GM12878 (cell line): Measurements from ENCODE around the gene FREY1.

ENCODE experiments used
- BACH1 ChIP-seq: fragments of 450-650 bp; IDR thresholded peaks from 2 replicates; pipeline ENCODE4 v1.6.1; 2017; ENCODE audit warnings: mild to moderate bottlenecking, borderline replicate concordance
- CEBPZ ChIP-seq: fragments of 150-350 bp; IDR thresholded peaks from 2 replicates; pipeline ENCODE4 v1.6.1; 2016; ENCODE audit warnings: low read depth, low read length
- CREM ChIP-seq: IDR thresholded peaks from 2 replicates; pipeline ENCODE4 v1.6.1; 2014; ENCODE audit warnings: antibody characterized with exemption, low read depth
- CTCF ChIP-seq, 3 experiments: IDR thresholded peaks in 2 of 3; conservative IDR thresholded peaks in 1 of 3; 2 replicates each; pipeline ENCODE4 v1.5.1; 2011; ENCODE audit warnings: low read depth in 3 of 3, low read length in 3 of 3, mild to moderate bottlenecking in 3 of 3, control low read depth in 2 of 3, moderate library complexity in 2 of 3, inconsistent platforms in 1 of 3, mixed read lengths in 1 of 3; ENCODE audit not compliant: control insufficient read depth in 2 of 3, insufficient read depth in 1 of 3; ENCODE audit errors: extremely low read depth in 1 of 3
- E2F4 ChIP-seq: IDR thresholded peaks from 2 replicates; pipeline ENCODE4 v1.6.1; 2012; ENCODE audit warnings: low read depth, low read length, improper control_type of control experiment
- HDGF ChIP-seq: fragments of 450-650 bp; IDR thresholded peaks from 2 replicates; pipeline ENCODE4 v1.6.1; 2016; ENCODE audit warnings: antibody characterized with exemption
- JUNB ChIP-seq: IDR thresholded peaks from 2 replicates; pipeline ENCODE4 v1.6.1; 2016; ENCODE audit warnings: antibody characterized with exemption, mild to moderate bottlenecking
- POLR2AphosphoS2 ChIP-seq: IDR thresholded peaks from 2 replicates; pipeline ENCODE4 v1.6.1; 2011; ENCODE audit warnings: low read depth, mild to moderate bottlenecking, low read length, improper control_type of control experiment, moderate library complexity
- SIX5 ChIP-seq: IDR thresholded peaks from 2 replicates; pipeline ENCODE4 v1.6.1; 2011; ENCODE audit warnings: mild to moderate bottlenecking, low read depth, low read length, moderate library complexity; ENCODE audit not compliant: severe bottlenecking
- SMARCA5 ChIP-seq: fragments of 450-650 bp; IDR thresholded peaks from 2 replicates; pipeline ENCODE4 v1.6.1; 2017; ENCODE audit warnings: mild to moderate bottlenecking
- YY1 ChIP-seq: IDR thresholded peaks from 2 replicates; pipeline ENCODE4 v1.6.1; 2011; ENCODE audit warnings: low read depth, mild to moderate bottlenecking, low read length
- ZNF274 ChIP-seq: IDR thresholded peaks from one replicate; pipeline ENCODE4 v1.8.0; 2011; ENCODE audit not compliant: insufficient read length, insufficient read depth
- TF ChIP-seq, protein P1 (sequence below): IDR thresholded peaks from 2 replicates; pipeline ENCODE4 v1.6.1; 2011; ENCODE audit warnings: low read depth, mild to moderate bottlenecking, low read length, moderate library complexity, borderline replicate concordance; ENCODE audit errors: extremely low read depth

DNA sequence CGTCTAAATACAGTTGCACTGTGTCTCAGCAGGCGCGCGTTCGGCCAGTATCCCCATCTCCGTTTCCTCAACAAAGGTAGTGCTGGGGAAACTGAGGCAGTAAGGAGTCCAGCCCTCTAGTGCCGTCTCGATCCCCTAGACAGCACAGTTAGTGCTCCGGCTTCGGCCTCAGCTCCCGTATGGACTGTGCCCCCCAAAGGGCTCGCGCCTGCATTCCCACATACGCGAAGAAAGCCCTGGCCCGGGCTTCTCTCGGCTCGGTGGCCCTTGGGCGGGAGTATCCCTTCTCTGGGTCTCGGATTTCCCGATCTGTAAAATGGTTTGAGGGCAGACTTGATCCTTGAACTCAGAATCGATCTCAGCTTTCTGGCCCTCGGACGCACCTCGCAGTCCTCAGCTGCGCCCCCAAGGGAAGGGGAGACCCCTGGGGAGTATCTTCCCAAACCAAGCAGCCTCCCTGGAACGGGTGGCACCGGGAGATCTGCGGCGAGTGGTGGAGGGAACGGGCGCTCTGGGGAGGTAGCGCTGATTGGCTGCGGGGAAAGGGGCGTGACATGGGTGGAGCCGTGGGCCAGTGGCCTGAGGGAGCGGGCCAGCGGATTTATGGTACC, 11.4 kb upstream of the FREY1 start:
- TF ChIP-seq HDGF (no peak), CTCF (IDR thresholded peaks at IDR 0.05 in 2 of 3, conservative IDR thresholded peaks at IDR 0.05 in 1 of 3; ENCODE audit: control insufficient read depth in 2 of 3, extremely low read depth in 1 of 3, insufficient read depth in 1 of 3, low read depth in 3 of 3, low read length in 3 of 3) (no peak), SIX5 (no peak), ZNF274 (no peak), CREM (no peak), YY1 (no peak), SMARCA5 (no peak), E2F4 (no peak), POLR2AphosphoS2 (no peak), BACH1 (no peak), JUNB (no peak), CEBPZ (no peak; the same call in 1 of the 2 replicates)
- TF ChIP-seq, protein P1, sequence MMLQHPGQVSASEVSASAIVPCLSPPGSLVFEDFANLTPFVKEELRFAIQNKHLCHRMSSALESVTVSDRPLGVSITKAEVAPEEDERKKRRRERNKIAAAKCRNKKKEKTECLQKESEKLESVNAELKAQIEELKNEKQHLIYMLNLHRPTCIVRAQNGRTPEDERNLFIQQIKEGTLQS, result no peak
